Neuronal stem cell (in vitro differentiated cells): ENCODE data around the gene IL15RA.
A peak's percentile ranks its signal among the peaks of the same experiment; 100 is the strongest.
"Not testable (repeated sequence)": the region's sequence is repeated elsewhere in the genome, so short reads cannot be mapped to it uniquely, and the experiment has no call there.

Experiments
- DNase-seq: peaks from one replicate; pipeline ENCODE4 v3.0.0-alpha.2; 2013; ENCODE audit warnings: low spot score
- H2AFZ ChIP-seq: one replicate; pipeline ENCODE4 v1.6.1; 2013; ENCODE audit warnings: mild to moderate bottlenecking, low read length, inconsistent platforms
- H2AK5ac ChIP-seq: 2 replicates; pipeline ENCODE4 v1.6.1; 2013; ENCODE audit warnings: low read depth, mild to moderate bottlenecking, inconsistent platforms, low read length, moderate library complexity, mixed read lengths
- H2BK120ac ChIP-seq: 2 replicates; pipeline ENCODE4 v1.6.1; 2013; ENCODE audit warnings: low read depth, mild to moderate bottlenecking, inconsistent platforms, low read length, moderate library complexity, mixed read lengths
- H2BK12ac ChIP-seq: one replicate; pipeline ENCODE4 v1.6.1; 2013; ENCODE audit warnings: low read length, inconsistent platforms
- H2BK15ac ChIP-seq: 2 replicates; pipeline ENCODE4 v1.6.1; 2013; ENCODE audit warnings: mild to moderate bottlenecking, low read length, inconsistent platforms, mixed read lengths
- H2BK5ac ChIP-seq: one replicate; pipeline ENCODE4 v1.6.1; 2013; ENCODE audit warnings: inconsistent platforms, mild to moderate bottlenecking, low read length, moderate library complexity
- H3K14ac ChIP-seq: one replicate; pipeline ENCODE4 v1.6.1; 2013; ENCODE audit warnings: low read length, inconsistent platforms
- H3K18ac ChIP-seq: 2 replicates; pipeline ENCODE4 v1.6.1; 2013; ENCODE audit warnings: low read length, inconsistent platforms
- H3K23ac ChIP-seq: 2 replicates; pipeline ENCODE4 v1.6.1; 2013; ENCODE audit warnings: low read depth, mild to moderate bottlenecking, mixed read lengths, low read length, inconsistent platforms; ENCODE audit not compliant: poor library complexity
- H3K27ac ChIP-seq: replicated peaks from 3 replicates; pipeline ENCODE4 v1.5.1; 2013; ENCODE audit warnings: low read length, inconsistent platforms
- H3K27me3 ChIP-seq, 3 experiments: 2 replicates each; pipeline ENCODE4 v1.6.1; 2013; ENCODE audit warnings: low read length in 3 of 3, mild to moderate bottlenecking in 2 of 3, inconsistent platforms in 1 of 3, low read depth in 1 of 3, mixed read lengths in 1 of 3, moderate library complexity in 1 of 3; ENCODE audit not compliant: control insufficient read depth in 3 of 3, insufficient read depth in 3 of 3
- H3K36me3 ChIP-seq, 2 donors: replicated peaks in 1 of 2; 2 replicates each; pipeline ENCODE4 v1.6.1; 2013; ENCODE audit warnings: low read length in 2 of 2; ENCODE audit not compliant: control insufficient read depth in 2 of 2, insufficient read depth in 2 of 2
- H3K4ac ChIP-seq: 2 replicates; pipeline ENCODE4 v1.6.1; 2013; ENCODE audit warnings: inconsistent platforms, mild to moderate bottlenecking, low read length, moderate library complexity
- H3K4me1 ChIP-seq, 2 donors: 1 replicate in 1 of 2; 2 replicates in 1 of 2; pipeline ENCODE4 v1.6.1; 2013; ENCODE audit warnings: low read length in 2 of 2, low read depth in 1 of 2; ENCODE audit not compliant: control insufficient read depth in 2 of 2, insufficient read depth in 1 of 2
- H3K4me2 ChIP-seq: one replicate; pipeline ENCODE4 v1.6.1; 2013; ENCODE audit warnings: mild to moderate bottlenecking, low read length, inconsistent platforms; ENCODE audit not compliant: insufficient read depth, poor library complexity, severe bottlenecking
- H3K4me3 ChIP-seq, 2 donors: 2 replicates each; pipeline ENCODE4 v1.5.1; 2013; ENCODE audit warnings: low read length in 2 of 2, mild to moderate bottlenecking in 2 of 2, inconsistent platforms in 1 of 2, moderate library complexity in 1 of 2
- H3K79me1 ChIP-seq: one replicate; pipeline ENCODE4 v1.6.1; 2013; ENCODE audit warnings: low read depth, mild to moderate bottlenecking, inconsistent platforms, low read length, moderate library complexity
- H3K9ac ChIP-seq: one replicate; pipeline ENCODE4 v1.6.1; 2013; ENCODE audit warnings: mild to moderate bottlenecking, low read depth, low read length, inconsistent platforms; ENCODE audit not compliant: poor library complexity
- H3K9me3 ChIP-seq, 2 donors: replicated peaks in 1 of 2; 2 replicates each; pipeline versions ENCODE3 to v1.6.1; 2013; ENCODE audit warnings: low read length in 2 of 2, mild to moderate bottlenecking in 2 of 2, inconsistent platforms in 1 of 2, low read depth in 1 of 2, mixed read lengths in 1 of 2, moderate library complexity in 1 of 2; ENCODE audit not compliant: control insufficient read depth in 2 of 2, insufficient read depth in 1 of 2
- H4K8ac ChIP-seq: one replicate; pipeline ENCODE4 v1.6.1; 2013; ENCODE audit warnings: low read depth, mild to moderate bottlenecking, inconsistent platforms, low read length, moderate library complexity
- H4K91ac ChIP-seq: one replicate; pipeline ENCODE4 v1.6.1; 2013; ENCODE audit warnings: low read length, low read depth, mild to moderate bottlenecking, inconsistent platforms; ENCODE audit not compliant: poor library complexity
- WGBS, 2 donors: extraction: QIAGEN DNeasy Blood & Tissue Kit; methylation state at CpG; one replicate each; pipeline ENCODE4 v1.1.7; 2013; ENCODE audit warnings: missing lambda C conversion rate in 2 of 2, mixed read lengths in 1 of 2; ENCODE audit not compliant: insufficient read length in 2 of 2, insufficient replicate concordance in 1 of 2; ENCODE audit errors: extremely low coverage in 2 of 2; 5-methylcytosine and 5-hydroxymethylcytosine counted together

The IL15RA gene

GRCh38 chr10:5961405-5962100 is 15.8 kb downstream of the IL15RA start:
- WGBS, 2 donors: no CpG with 5 or more reads among the region's 29 CpGs
- H2AFZ ChIP-seq: no peak overlapping the region
- H3K27ac ChIP-seq: no peak overlapping the region
- peak overlapping the region; percentile 40 for H3K14ac ChIP-seq
- H3K9ac ChIP-seq: no peak overlapping the region
- H2BK12ac ChIP-seq: no peak overlapping the region
- no peaks in the 10 kb centered on the region for H3K36me3 ChIP-seq
- no peak overlapping the region for H2BK120ac ChIP-seq
- no peak overlapping the region for H3K4ac ChIP-seq
- peak overlapping the region; percentile 11 for H3K18ac ChIP-seq
- no peaks in the 10 kb centered on the region for H3K4me1 ChIP-seq
- peaks cover 0 to 29% (median 0%) of the 10 kb centered on the region in 3 experiments for H3K27me3 ChIP-seq
- no peak overlapping the region for H2AK5ac ChIP-seq
- H2BK5ac ChIP-seq: no peak overlapping the region
- DNase-seq: no peak
- H4K8ac ChIP-seq: peak overlapping the region; percentile 94
- peak overlapping the region; percentile 16 for H3K23ac ChIP-seq
- no peak overlapping the region for H2BK15ac ChIP-seq
- no peaks in the 10 kb centered on the region for H3K79me1 ChIP-seq
- H4K91ac ChIP-seq: no peak overlapping the region
- H3K9me3 ChIP-seq: no peaks in the 10 kb centered on the region
- H3K4me3 ChIP-seq: no peak overlapping the region
- no peak overlapping the region for H3K4me2 ChIP-seq

GRCh38 chr10:5960973-5961275 is 16.4 kb downstream of the IL15RA start:
- not testable (repeated sequence) for H3K9ac ChIP-seq, H2BK15ac ChIP-seq, H2AK5ac ChIP-seq, H3K9me3 ChIP-seq, H2AFZ ChIP-seq, H3K4ac ChIP-seq, H2BK12ac ChIP-seq, H3K79me1 ChIP-seq, H3K14ac ChIP-seq, H2BK5ac ChIP-seq, H3K4me2 ChIP-seq, H3K27ac ChIP-seq, H4K8ac ChIP-seq, H3K4me3 ChIP-seq, DNase-seq, H2BK120ac ChIP-seq, H3K36me3 ChIP-seq, H3K18ac ChIP-seq, H4K91ac ChIP-seq, H3K4me1 ChIP-seq, H3K23ac ChIP-seq
- WGBS, 2 donors: no CpG with 5 or more reads among the region's 10 CpGs
- peaks cover 0 to 29% (median 0%) of the 10 kb centered on the region in 3 experiments for H3K27me3 ChIP-seq

DNA sequence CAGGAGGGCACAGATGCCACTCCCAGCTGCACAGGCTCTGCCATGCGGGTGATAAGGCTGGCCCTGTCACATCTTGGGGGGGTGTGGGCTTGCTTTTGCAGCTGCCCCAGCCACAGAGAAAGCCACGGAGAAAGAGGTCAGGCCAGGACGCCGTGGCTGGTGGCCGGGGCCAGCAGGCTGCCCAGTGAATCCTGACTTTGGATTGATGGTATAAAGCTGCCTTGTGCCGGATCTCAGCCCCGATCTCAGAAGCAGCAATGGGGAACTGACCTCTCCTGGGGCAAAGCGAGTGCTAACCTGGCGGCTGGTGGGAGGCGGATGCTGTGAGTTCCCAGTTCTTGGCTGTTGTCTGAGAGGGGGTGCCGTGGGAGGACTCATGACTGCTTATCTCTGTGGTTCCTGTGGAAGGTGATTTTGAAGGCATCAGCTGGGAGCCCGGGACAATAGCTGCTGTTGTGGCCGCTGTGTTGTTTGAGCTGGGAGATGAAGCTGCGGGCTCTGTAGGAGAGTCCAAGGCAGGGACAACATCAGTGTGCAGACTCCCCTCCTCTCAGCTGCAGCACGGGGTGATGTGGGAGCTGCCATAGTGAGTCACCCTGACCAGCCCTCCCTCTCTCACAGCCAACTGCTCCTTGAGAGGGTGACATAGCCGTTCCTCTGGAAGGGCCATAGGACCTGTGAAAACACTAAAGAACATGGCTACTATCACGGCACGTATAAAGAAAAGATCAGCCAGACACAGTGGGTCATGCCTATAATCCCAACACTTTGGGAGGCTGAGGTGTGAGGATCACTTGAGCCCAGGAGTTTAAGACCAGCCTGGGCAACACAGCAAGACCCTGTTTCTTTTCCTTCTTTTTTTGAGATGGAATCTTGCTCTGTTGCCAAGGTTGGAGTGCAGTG is 17.0 kb downstream of the IL15RA start:
- Histone ChIP-seq H2AFZ (no peak overlapping the region), H3K27ac (no peak overlapping the region), H3K4me1 (no peaks in the 10 kb centered on the region), H2BK5ac (no peak overlapping the region), H3K14ac (no peak overlapping the region), H2BK120ac (no peak overlapping the region), H3K4me2 (no peak overlapping the region), H3K23ac (no peak overlapping the region), H3K79me1 (no peaks in the 10 kb centered on the region), H2AK5ac (no peak overlapping the region), H3K36me3 (no peaks in the 10 kb centered on the region), H4K91ac (no peak overlapping the region), H3K18ac (no peak overlapping the region), H2BK12ac (no peak overlapping the region), H2BK15ac (no peak overlapping the region), H3K27me3 (peaks cover 0 to 29% (median 0%) of the 10 kb centered on the region in 3 experiments), H3K4me3 (no peak overlapping the region), H3K9ac (no peak overlapping the region), H3K9me3 (no peaks in the 10 kb centered on the region), H3K4ac (no peak overlapping the region), H4K8ac (no peak overlapping the region)
- no CpG with 5 or more reads among the region's 18 CpGs for WGBS, 2 donors
- no peak for DNase-seq

- Histone ChIP-seq H3K27me3 (peaks cover 0 to 29% (median 0%) of the 10 kb centered on the region in 3 experiments), H3K9ac (no peak overlapping the region), H4K8ac (no peak overlapping the region), H3K79me1 (no peaks in the 10 kb centered on the region), H2BK120ac (no peak overlapping the region), H4K91ac (no peak overlapping the region), H2BK5ac (no peak overlapping the region), H3K14ac (no peak overlapping the region), H2BK12ac (no peak overlapping the region), H3K23ac (no peak overlapping the region), H3K4me3 (no peak overlapping the region), H2BK15ac (no peak overlapping the region), H3K36me3 (no peaks in the 10 kb centered on the region), H3K27ac (no peak overlapping the region), H2AFZ (no peak overlapping the region), H3K4ac (no peak overlapping the region), H3K4me1 (no peaks in the 10 kb centered on the region), H2AK5ac (no peak overlapping the region), H3K18ac (no peak overlapping the region), H3K9me3 (no peaks in the 10 kb centered on the region), H3K4me2 (no peak overlapping the region)
- WGBS, 2 donors: no CpG with 5 or more reads among the region's 10 CpGs
- no peak for DNase-seq
These were observed 17.7 kb downstream of the IL15RA start for GRCh38 chr10:5959581-5960069.
